CD14-positive monocyte (primary cell): ENCODE measurements around the gene LIN9. TPM values are rescaled to one million over a fixed set of nuclear protein-coding genes. Genes with fewer than 3 reads are reported as not detected.

Experiments used
- DNase-seq, 3 donors: peaks; one replicate each; pipeline ENCODE4 v3.0.0-alpha.2; 2011 to 2022
- H2AFZ ChIP-seq: 2 replicates; pipeline ENCODE4 v1.6.0; 2012; ENCODE audit warnings: mild to moderate bottlenecking, low read depth, low read length, inconsistent platforms; ENCODE audit not compliant: insufficient read depth, poor library complexity, severe bottlenecking
- H3K27ac ChIP-seq, 2 donors: 1 replicate in 1 of 2; 2 replicates in 1 of 2; pipeline ENCODE4 v1.5.1; 2012 to 2013; ENCODE audit warnings: low read length in 2 of 2, control low read depth in 1 of 2, inconsistent platforms in 1 of 2, low read depth in 1 of 2, mild to moderate bottlenecking in 1 of 2
- H3K27me3 ChIP-seq, 2 donors: one replicate each; pipeline versions ENCODE4 v1.6.0 to v1.6.1; 2011 to 2013; ENCODE audit warnings: low read length in 2 of 2; ENCODE audit not compliant: control insufficient read depth in 2 of 2, insufficient read depth in 2 of 2
- H3K36me3 ChIP-seq, 2 donors: replicated peaks in 1 of 2; 1 replicate in 1 of 2; 2 replicates in 1 of 2; pipeline versions ENCODE4 v1.5.1 to v1.6.1; 2012 to 2013; ENCODE audit warnings: low read length in 2 of 2, control low read depth in 1 of 2, inconsistent platforms in 1 of 2, mild to moderate bottlenecking in 1 of 2; ENCODE audit not compliant: insufficient read depth in 2 of 2, control insufficient read depth in 1 of 2
- H3K4me1 ChIP-seq, 2 donors: 1 replicate in 1 of 2; 2 replicates in 1 of 2; pipeline versions ENCODE4 v1.5.1 to v1.6.1; 2012 to 2013; ENCODE audit warnings: low read length in 2 of 2, control low read depth in 1 of 2, inconsistent platforms in 1 of 2, mild to moderate bottlenecking in 1 of 2, moderate library complexity in 1 of 2; ENCODE audit not compliant: insufficient read depth in 2 of 2, control insufficient read depth in 1 of 2
- H3K4me2 ChIP-seq: replicated peaks from 2 replicates; pipeline ENCODE3; 2012; ENCODE audit warnings: low read length, moderate library complexity, mild to moderate bottlenecking; ENCODE audit not compliant: poor library complexity, severe bottlenecking; ENCODE audit errors: extremely low read depth
- H3K4me3 ChIP-seq, 3 experiments: fragments of 200-600 bp in 1 of 3; sonication (generic) in 1 of 3; replicated peaks in 1 of 3; 1 replicate in 2 of 3; 2 replicates in 1 of 3; pipeline ENCODE4 v1.5.1; 2011 to 2013; ENCODE audit warnings: low read length in 3 of 3, mild to moderate bottlenecking in 3 of 3, control low read depth in 2 of 3, low read depth in 2 of 3, inconsistent platforms in 1 of 3, moderate library complexity in 1 of 3
- H3K79me2 ChIP-seq: 2 replicates; pipeline ENCODE4 v1.6.0; 2012; ENCODE audit warnings: mild to moderate bottlenecking, control low read depth, inconsistent platforms, low read length, moderate library complexity; ENCODE audit not compliant: insufficient read depth
- H3K9ac ChIP-seq: 2 replicates; pipeline ENCODE4 v1.6.0; 2017; ENCODE audit warnings: low read length, mild to moderate bottlenecking; ENCODE audit not compliant: insufficient read depth, poor library complexity, severe bottlenecking
- H3K9me3 ChIP-seq, 2 donors: replicated peaks in 1 of 2; 1 replicate in 1 of 2; 2 replicates in 1 of 2; pipeline versions ENCODE4 v1.5.1 to v1.6.1; 2012 to 2013; ENCODE audit warnings: low read length in 2 of 2, control low read depth in 1 of 2; ENCODE audit not compliant: control insufficient read depth in 1 of 2, insufficient read depth in 1 of 2
- H4K20me1 ChIP-seq: 2 replicates; pipeline ENCODE4 v1.6.0; 2012; ENCODE audit warnings: mild to moderate bottlenecking, low read length, control low read depth, moderate library complexity; ENCODE audit not compliant: insufficient read depth
- H3K27ac Mint-ChIP-seq, 7 donors: one replicate each; pipeline ENCODE4 v1.8.0; 2020; ENCODE audit warnings: mild to moderate bottlenecking in 7 of 7, mixed read lengths in 7 of 7, moderate library complexity in 6 of 7, inconsistent platforms in 2 of 7
- H3K27me3 Mint-ChIP-seq, 3 donors: one replicate each; pipeline ENCODE4 v1.8.0; 2021 to 2022; ENCODE audit warnings: low read depth in 3 of 3, mild to moderate bottlenecking in 3 of 3, mixed read lengths in 3 of 3, moderate library complexity in 3 of 3, inconsistent platforms in 1 of 3
- H3K36me3 Mint-ChIP-seq, 2 donors: one replicate each; pipeline ENCODE4 v1.8.0; 2020; ENCODE audit warnings: mixed read lengths in 2 of 2, inconsistent platforms in 1 of 2, mild to moderate bottlenecking in 1 of 2
- H3K4me1 Mint-ChIP-seq: one replicate; pipeline ENCODE4 v1.8.0; 2020; ENCODE audit warnings: mild to moderate bottlenecking, mixed read lengths
- H3K4me3 Mint-ChIP-seq, 2 donors: one replicate each; pipeline ENCODE4 v1.8.0; 2020; ENCODE audit warnings: mild to moderate bottlenecking in 2 of 2, mixed read lengths in 2 of 2, moderate library complexity in 1 of 2
- H3K9me3 Mint-ChIP-seq, 7 donors: one replicate each; pipeline ENCODE4 v1.8.0; 2020 to 2022; ENCODE audit warnings: mixed read lengths in 7 of 7, mild to moderate bottlenecking in 6 of 7, moderate library complexity in 6 of 7, inconsistent platforms in 2 of 7
- CTCF ChIP-seq: fragments of 200-600 bp; IDR thresholded peaks from one replicate; pipeline ENCODE4 v1.8.0; 2022; ENCODE audit warnings: antibody characterized with exemption, mild to moderate bottlenecking
- WGBS: methylation state at CpG from one replicate; pipeline ENCODE4 v1.1.5; 2013; ENCODE audit warnings: missing lambda C conversion rate; ENCODE audit not compliant: insufficient coverage; 5-methylcytosine and 5-hydroxymethylcytosine counted together
- intact Hi-C, 2 donors: fragments of 100-400 bp; cut with micrococcal nuclease; formaldehyde crosslinking; loops; one replicate each; pipeline versions ENCODE4 v1.15.0 to v1.15.1; 2023
- polyA plus RNA-seq, 3 donors: library from polyadenylated mRNA; depleted of rRNA in 1 of 3; unstranded in 2 of 3; stranded (reverse) in 1 of 3; fragments of 300-500 nt in 2 of 3; fragments of >200 nt in 1 of 3; fragmentation: Illumina TruSeq in 2 of 3; gene quantifications; 1 replicate in 2 of 3; 2 replicates in 1 of 3; pipeline ENCODE4 v1.2.3, GENCODE V29; 2012 to 2021

LIN9 gene
- polyA plus RNA-seq, 3 donors, result 0.56 to 1.3 (median 0.76) TPM

- Histone ChIP-seq H3K9ac (no peak overlapping the region), H3K79me2 (peaks cover 48% of the 10 kb centered on the region), H2AFZ (peak overlapping the region; percentile 99), H3K4me3 (peak overlapping the region in 1 of 3 experiments; percentile 88), H3K4me1 (peaks cover 28 to 33% of the 10 kb centered on the region in 2 donors), H3K27me3 (no peaks in the 10 kb centered on the region), H3K27ac (no peak overlapping the region), H3K9me3 (no peaks in the 10 kb centered on the region), H3K4me2 (peak overlapping the region; percentile 91), H3K36me3 (no peaks in the 10 kb centered on the region), H4K20me1 (peaks cover 18% of the 10 kb centered on the region)
- peaks cover 0 to 2% (median 0%) of the 10 kb centered on the region in 7 donors for H3K9me3 Mint-ChIP-seq
- H3K4me3 Mint-ChIP-seq, result peak overlapping the region; percentile 85 to 89
- peak overlapping the region in 6 of 7 donors; percentile 88 to 97 (median 95) for H3K27ac Mint-ChIP-seq
- peaks cover 0 to 3% (median 0%) of the 10 kb centered on the region in 3 donors for H3K27me3 Mint-ChIP-seq
- H3K4me1 Mint-ChIP-seq, result peaks cover 27% of the 10 kb centered on the region
- DNase-seq, result no peak
- peaks cover 4 to 7% of the 10 kb centered on the region in 2 donors for H3K36me3 Mint-ChIP-seq
- TF ChIP-seq CTCF, result no peak
- intact Hi-C loops, result loop anchor here in 1 of 2 donors (10.0 kb wide), 1 partner anchor 123 kb away; the partner anchor contains the start of gene H3-3A
- WGBS, result 85% methylated on average over 6 of the region's 7 CpGs
Observed at GRCh38 chr1:226187380-226187779, 121.6 kb downstream of the LIN9 start.

- H3K9me3 Mint-ChIP-seq, result peaks cover 0 to 2% (median 0%) of the 10 kb centered on the region in 7 donors
- Histone ChIP-seq H3K27ac (peak overlapping the region; percentile 72 to 91), H3K9me3 (no peaks in the 10 kb centered on the region), H3K9ac (peak overlapping the region; percentile 96), H3K4me1 (peaks cover 32 to 37% of the 10 kb centered on the region in 2 donors), H2AFZ (peak overlapping the region; percentile 99), H4K20me1 (peaks cover 18% of the 10 kb centered on the region), H3K4me2 (peak overlapping the region; percentile 91), H3K79me2 (peaks cover 50% of the 10 kb centered on the region), H3K36me3 (no peaks in the 10 kb centered on the region), H3K4me3 (peak overlapping the region; percentile 85 to 89 (median 88)), H3K27me3 (no peaks in the 10 kb centered on the region)
- 0% methylated on average over 8 of the region's 10 CpGs for WGBS
- peak overlapping the region; percentile 85 to 89 for H3K4me3 Mint-ChIP-seq
- peak overlapping the region; percentile 87 to 97 (median 95) for H3K27ac Mint-ChIP-seq
- H3K4me1 Mint-ChIP-seq, result peaks cover 31% of the 10 kb centered on the region
- no peak for DNase-seq
- peaks cover 0 to 3% (median 0%) of the 10 kb centered on the region in 3 donors for H3K27me3 Mint-ChIP-seq
- intact Hi-C loops, result loop anchor here in 1 of 2 donors (10.0 kb wide), 1 partner anchor 122 kb away; the partner anchor contains the start of gene H3-3A
- peaks cover 4 to 7% of the 10 kb centered on the region in 2 donors for H3K36me3 Mint-ChIP-seq
- TF ChIP-seq CTCF, result no peak
Observed at GRCh38 chr1:226187019-226187322, 122.0 kb downstream of the LIN9 start.
